Activated CD4-positive, CD25-positive, alpha-beta regulatory T cell treated with anti-CD3 and anti-CD28 coated beads, Interleukin-2, amount 50 U/mL, for 24 hours (primary cell): ENCODE measurements around the gene ZWINT.

Experiments
- ATAC-seq, 2 donors: fragments of 150-1000 bp; cut with Tn5 transposase; one replicate each; pipeline ENCODE4 v1.10.0; 2021; ENCODE audit warnings: mild to moderate bottlenecking in 1 of 2, moderate library complexity in 1 of 2

The ZWINT gene, protein sequence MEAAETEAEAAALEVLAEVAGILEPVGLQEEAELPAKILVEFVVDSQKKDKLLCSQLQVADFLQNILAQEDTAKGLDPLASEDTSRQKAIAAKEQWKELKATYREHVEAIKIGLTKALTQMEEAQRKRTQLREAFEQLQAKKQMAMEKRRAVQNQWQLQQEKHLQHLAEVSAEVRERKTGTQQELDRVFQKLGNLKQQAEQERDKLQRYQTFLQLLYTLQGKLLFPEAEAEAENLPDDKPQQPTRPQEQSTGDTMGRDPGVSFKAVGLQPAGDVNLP

GRCh38 chr10:56360967-56361612 lies at the start of gene ZWINT:
TSS of gene ZWINT (minus strand) at chr10:56361259. CDS start at chr10:56361236, 23 bp downstream.
- ATAC-seq = peak; percentile 96

- ATAC-seq = no peak
Observed at GRCh38 chr10:56383806-56384205, 22.7 kb upstream of the ZWINT start.

- ATAC-seq = no peak
Observed at GRCh38 chr10:56370217-56371113, 9.4 kb upstream of the ZWINT start.

- no peak for ATAC-seq
Observed at GRCh38 chr10:56360583-56360966, 484 bp downstream of the ZWINT start.

- no peak for ATAC-seq
Observed at GRCh38 chr10:56359837-56360236, 1.2 kb downstream of the ZWINT start.

GRCh38 chr10:56357018-56357417 lies 4.0 kb downstream of the ZWINT start:
- no peak for ATAC-seq

DNA sequence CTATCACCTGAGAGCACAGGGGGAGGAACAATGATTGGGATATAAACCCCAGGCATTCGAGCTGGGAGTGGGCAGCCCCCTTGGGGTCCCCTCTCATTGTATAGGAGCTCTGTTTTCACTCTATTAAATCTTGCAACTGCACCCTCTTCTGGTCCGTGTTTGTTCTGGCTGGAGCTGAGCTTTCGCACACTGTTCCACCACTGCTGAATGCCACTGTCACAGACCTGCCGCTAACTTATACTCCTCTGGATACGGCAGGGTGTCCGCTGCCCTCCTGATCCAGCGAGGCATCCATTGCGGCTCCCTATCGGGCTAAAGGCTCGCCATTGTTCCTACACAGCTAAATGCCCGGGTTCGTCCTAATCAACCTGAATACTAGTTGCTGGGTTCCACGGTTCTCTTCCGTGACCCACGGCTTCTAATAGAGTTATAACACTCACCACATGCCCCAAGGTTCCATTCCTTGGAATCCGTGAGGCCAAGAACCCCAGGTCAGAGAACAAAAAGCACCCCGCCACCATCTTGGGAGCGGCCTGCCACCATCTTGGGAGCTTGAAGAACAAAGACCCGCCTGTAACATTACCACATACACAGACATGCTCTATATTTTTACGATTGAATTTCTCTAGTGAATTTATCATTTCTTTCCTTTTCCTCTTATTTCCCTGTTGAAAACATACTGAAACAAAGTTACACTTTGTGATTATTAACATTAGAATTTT lies 9.0 kb downstream of the ZWINT start:
- no peak for ATAC-seq

DNA sequence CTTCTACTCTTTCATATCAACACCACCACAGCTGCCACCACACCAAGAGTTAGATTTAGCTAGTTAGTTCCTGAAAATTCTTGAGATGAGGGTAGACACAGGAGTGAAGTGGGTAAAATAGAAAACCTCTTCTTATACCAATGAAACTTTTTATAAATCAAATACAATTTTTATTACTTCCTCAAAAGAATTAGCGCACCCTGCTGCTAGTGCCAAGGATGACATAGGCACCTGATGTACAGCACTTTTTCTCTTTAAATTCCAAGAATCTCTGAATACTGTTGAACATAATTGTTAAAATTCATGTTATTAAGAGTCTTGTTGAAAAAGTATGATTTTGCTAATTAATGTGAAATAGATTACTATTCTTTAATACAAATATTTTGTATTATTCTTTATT lies 11.4 kb downstream of the ZWINT start:
- ATAC-seq = no peak

- no peak for ATAC-seq
Observed at GRCh38 chr10:56348101-56348500, 13.0 kb downstream of the ZWINT start.

- peak in 1 of 2 donors; percentile 21 for ATAC-seq
Observed at GRCh38 chr10:56346845-56347415, 14.1 kb downstream of the ZWINT start.

GRCh38 chr10:56341612-56342011 lies 19.4 kb downstream of the ZWINT start:
- ATAC-seq = no peak

DNA sequence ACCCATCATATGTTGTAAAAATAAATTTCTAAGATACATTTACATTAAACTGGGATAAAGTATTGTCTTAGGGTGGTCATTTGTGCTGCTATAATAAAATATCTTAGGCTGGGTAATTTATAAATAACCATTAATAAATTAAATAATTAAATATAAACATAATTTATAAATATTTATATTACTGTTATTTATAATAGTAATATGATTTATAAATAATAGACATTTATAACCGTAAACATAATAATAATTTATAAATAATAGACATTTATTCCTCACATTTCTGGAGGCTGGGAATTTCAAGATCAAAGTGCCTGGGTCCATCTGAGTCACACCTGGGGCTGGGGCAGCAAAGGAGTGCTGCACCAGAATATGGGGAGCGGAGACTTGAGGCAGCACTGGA lies 31.1 kb downstream of the ZWINT start:
- no peak for ATAC-seq

- ATAC-seq = no peak
Observed at GRCh38 chr10:56327118-56327517, 33.9 kb downstream of the ZWINT start.

DNA sequence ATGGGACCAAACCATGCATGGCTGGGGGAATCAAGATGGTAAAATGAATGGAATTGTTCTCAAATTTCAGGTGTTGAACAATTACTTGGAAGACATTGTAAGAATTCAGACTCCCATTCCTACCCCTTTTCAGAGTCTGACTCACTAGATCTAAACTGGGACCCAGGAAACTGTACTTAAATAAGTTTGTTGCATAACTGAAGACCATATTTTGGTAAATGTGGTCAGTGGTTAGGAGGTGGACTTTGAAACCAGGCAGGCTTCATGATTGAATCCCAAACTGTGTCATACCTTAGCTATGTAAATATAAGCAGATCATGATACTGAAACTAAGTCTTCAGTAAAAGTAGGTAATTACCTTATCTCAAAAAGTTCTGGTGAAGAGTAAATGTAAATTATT lies 41.7 kb downstream of the ZWINT start:
- ATAC-seq = no peak

GRCh38 chr10:56318816-56319215 lies 42.2 kb downstream of the ZWINT start:
- no peak for ATAC-seq

GRCh38 chr10:56317603-56318002 lies 43.5 kb downstream of the ZWINT start:
- ATAC-seq = no peak

DNA sequence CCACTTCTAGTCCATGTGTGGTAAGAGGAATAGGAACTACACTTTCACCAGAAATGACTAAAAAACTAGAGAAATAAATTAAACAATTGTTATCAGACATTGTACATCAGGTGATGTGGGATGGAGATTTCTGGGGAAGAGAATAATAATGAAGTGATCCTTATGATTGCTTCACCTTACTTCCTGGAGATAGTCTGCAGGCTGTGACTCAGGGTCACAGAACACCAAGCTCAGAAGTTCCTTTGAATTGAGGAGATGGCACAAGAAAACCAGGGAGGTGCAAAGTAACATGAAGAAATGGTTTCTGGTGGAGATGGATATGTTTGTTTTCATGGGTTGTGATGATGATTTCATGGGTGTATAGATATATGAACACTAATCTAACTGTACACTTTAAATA lies 44.5 kb downstream of the ZWINT start:
- ATAC-seq = no peak
